ENCODE results near the gene SPPL2C.

- no peak for TF ChIP-seq POLR2A (IDR thresholded peaks at IDR 0.05)
- no peak for TF ChIP-seq POLR2AphosphoS5 (IDR thresholded peaks at IDR 0.05)
- TF ChIP-seq CTCF (IDR thresholded peaks at IDR 0.05) = no peak
Observed at GRCh38 chr17:45820052-45820780, 24.5 kb upstream of the SPPL2C start.

All from breast epithelium (tissue), 3 donors.